Liver (tissue), 2 donors: ENCODE results near the gene CFP.

ENCODE experiments used
- TF ChIP-seq, protein P1 (sequence below): fragments of 150-350 bp; IDR thresholded peaks from 2 replicates; pipeline ENCODE4 v1.5.1; 2017; ENCODE audit warnings: improper control_type of control experiment, low read depth, low read length; ENCODE audit not compliant: missing input control
- TF ChIP-seq, protein P2 (sequence below): IDR thresholded peaks from 2 replicates; pipeline ENCODE4 v1.6.1; 2016; ENCODE audit warnings: antibody characterized with exemption, mild to moderate bottlenecking
- donor health status: healthy.

DNA sequence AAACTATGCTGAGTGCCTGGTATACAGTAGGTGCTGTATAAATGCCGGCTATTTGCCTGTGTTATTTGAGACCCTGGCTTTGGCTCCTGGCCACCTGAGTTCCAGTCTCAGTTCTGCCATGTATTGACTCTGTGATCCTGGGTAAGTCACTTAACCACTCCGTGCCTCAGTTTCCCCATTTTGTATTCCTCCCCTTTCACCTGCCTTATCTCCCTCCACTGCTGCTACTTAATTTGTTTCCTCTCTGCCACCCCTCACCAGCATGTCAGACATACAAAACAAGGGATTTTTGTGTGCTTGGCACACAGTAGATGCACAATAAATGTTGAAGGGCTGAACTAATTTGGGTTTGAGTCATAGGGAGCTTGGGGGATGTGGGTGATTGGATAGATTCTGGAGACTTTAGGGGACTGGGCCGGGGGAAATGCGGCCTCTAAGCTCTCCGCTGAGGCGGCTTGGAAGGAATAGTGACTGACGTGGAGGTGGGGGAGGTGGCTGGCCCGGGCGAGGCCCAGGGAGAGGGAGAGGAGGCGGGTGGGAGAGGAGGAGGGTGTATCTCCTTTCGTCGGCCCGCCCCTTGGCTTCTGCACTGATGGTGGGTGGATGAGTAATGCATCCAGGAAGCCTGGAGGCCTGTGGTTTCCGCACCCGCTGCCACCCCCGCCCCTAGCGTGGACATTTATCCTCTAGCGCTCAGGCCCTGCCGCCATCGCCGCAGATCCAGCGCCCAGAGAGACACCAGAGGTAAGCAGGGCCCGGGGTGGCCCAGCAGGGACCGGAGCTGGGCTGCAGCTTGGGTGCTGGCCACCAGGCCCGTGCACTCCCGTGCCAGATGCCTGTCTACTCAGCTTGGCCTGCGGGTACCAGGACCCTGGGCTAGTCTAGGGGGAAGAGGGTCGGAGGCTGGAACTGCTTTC, 47.7 kb downstream of the CFP start, which contains the start of gene TIMP1:
- TF ChIP-seq, protein P1, sequence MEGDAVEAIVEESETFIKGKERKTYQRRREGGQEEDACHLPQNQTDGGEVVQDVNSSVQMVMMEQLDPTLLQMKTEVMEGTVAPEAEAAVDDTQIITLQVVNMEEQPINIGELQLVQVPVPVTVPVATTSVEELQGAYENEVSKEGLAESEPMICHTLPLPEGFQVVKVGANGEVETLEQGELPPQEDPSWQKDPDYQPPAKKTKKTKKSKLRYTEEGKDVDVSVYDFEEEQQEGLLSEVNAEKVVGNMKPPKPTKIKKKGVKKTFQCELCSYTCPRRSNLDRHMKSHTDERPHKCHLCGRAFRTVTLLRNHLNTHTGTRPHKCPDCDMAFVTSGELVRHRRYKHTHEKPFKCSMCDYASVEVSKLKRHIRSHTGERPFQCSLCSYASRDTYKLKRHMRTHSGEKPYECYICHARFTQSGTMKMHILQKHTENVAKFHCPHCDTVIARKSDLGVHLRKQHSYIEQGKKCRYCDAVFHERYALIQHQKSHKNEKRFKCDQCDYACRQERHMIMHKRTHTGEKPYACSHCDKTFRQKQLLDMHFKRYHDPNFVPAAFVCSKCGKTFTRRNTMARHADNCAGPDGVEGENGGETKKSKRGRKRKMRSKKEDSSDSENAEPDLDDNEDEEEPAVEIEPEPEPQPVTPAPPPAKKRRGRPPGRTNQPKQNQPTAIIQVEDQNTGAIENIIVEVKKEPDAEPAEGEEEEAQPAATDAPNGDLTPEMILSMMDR = no peak
- TF ChIP-seq, protein P2, sequence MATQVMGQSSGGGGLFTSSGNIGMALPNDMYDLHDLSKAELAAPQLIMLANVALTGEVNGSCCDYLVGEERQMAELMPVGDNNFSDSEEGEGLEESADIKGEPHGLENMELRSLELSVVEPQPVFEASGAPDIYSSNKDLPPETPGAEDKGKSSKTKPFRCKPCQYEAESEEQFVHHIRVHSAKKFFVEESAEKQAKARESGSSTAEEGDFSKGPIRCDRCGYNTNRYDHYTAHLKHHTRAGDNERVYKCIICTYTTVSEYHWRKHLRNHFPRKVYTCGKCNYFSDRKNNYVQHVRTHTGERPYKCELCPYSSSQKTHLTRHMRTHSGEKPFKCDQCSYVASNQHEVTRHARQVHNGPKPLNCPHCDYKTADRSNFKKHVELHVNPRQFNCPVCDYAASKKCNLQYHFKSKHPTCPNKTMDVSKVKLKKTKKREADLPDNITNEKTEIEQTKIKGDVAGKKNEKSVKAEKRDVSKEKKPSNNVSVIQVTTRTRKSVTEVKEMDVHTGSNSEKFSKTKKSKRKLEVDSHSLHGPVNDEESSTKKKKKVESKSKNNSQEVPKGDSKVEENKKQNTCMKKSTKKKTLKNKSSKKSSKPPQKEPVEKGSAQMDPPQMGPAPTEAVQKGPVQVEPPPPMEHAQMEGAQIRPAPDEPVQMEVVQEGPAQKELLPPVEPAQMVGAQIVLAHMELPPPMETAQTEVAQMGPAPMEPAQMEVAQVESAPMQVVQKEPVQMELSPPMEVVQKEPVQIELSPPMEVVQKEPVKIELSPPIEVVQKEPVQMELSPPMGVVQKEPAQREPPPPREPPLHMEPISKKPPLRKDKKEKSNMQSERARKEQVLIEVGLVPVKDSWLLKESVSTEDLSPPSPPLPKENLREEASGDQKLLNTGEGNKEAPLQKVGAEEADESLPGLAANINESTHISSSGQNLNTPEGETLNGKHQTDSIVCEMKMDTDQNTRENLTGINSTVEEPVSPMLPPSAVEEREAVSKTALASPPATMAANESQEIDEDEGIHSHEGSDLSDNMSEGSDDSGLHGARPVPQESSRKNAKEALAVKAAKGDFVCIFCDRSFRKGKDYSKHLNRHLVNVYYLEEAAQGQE = no peak
